Ishikawa (cell line): Measurements from ENCODE around the gene SLC25A34.

Source experiments
- CEBPB ChIP-seq: IDR thresholded peaks from 2 replicates; pipeline ENCODE4 v1.6.1; 2012
- CREB1 ChIP-seq: IDR thresholded peaks from 2 replicates; pipeline ENCODE4 v1.6.1; 2012; ENCODE audit warnings: low read depth
- EGR1 ChIP-seq: IDR thresholded peaks from 2 replicates; pipeline ENCODE4 v1.6.1; 2012
- EP300 ChIP-seq: IDR thresholded peaks from 2 replicates; pipeline ENCODE4 v1.6.1; 2012; ENCODE audit warnings: borderline replicate concordance
- FOXM1 ChIP-seq: IDR thresholded peaks from 2 replicates; pipeline ENCODE4 v1.6.1; 2012; ENCODE audit warnings: low read depth, borderline replicate concordance
- NFIC ChIP-seq: IDR thresholded peaks from 2 replicates; pipeline ENCODE4 v1.6.1; 2012
- RAD21 ChIP-seq: IDR thresholded peaks from 2 replicates; pipeline ENCODE4 v1.6.1; 2012; ENCODE audit warnings: low read depth
- REST ChIP-seq: IDR thresholded peaks from 2 replicates; pipeline ENCODE4 v1.6.1; 2012; ENCODE audit warnings: low read depth, mild to moderate bottlenecking
- TAF1 ChIP-seq: IDR thresholded peaks from 2 replicates; pipeline ENCODE4 v1.6.1; 2012; ENCODE audit warnings: low read depth, mild to moderate bottlenecking
- TCF12 ChIP-seq: IDR thresholded peaks from 2 replicates; pipeline ENCODE4 v1.6.1; 2012; ENCODE audit warnings: low read depth
- TEAD4 ChIP-seq: IDR thresholded peaks from 2 replicates; pipeline ENCODE4 v1.6.1; 2012
- USF1 ChIP-seq: IDR thresholded peaks from 2 replicates; pipeline ENCODE4 v1.6.1; 2012
- YY1 ChIP-seq: IDR thresholded peaks from 2 replicates; pipeline ENCODE4 v1.6.1; 2012; ENCODE audit warnings: low read depth
- ZBTB7A ChIP-seq: IDR thresholded peaks from 2 replicates; pipeline ENCODE4 v1.6.1; 2012; ENCODE audit warnings: low read depth
- TF ChIP-seq, protein P1 (sequence below): IDR thresholded peaks from 2 replicates; pipeline ENCODE4 v1.6.1; 2012

Gene SLC25A34

DNA sequence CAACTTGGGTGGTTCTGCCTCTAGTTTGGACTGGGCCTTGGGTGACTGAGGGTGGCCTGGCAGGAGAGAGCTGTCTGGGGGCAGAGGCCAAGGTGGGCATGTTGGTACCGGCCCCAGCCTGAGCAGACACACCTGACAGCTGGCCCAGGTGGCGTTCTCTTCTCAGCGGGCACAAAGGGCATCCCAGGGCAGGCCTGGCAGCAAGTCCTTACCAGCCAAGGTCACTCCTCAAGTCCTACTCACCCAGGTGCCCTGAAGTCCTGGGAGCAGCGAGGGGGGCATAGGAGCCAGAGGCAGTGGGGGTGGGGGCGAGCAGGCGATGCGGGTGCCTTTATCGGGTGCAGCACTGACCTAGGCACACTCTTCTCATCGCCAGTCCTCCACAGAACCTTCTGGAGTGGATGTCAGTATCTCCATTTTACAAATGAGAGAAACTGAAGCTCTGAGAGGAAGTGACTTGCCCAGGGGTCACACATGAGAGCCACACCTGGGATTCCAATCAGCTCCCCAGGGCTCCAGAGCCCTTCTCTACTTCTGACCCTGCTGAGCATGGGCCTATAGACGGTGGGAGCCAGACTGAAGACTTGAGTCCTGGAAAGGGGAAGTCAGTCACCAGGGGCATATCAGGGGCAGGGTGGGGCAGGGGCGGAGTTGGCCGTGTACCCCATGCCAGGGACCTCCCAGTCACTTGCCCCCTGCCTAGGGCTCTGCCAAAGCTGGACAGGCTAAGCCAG lies 587 bp upstream of the SLC25A34 start:
- no peak for TF ChIP-seq REST
- TF ChIP-seq RAD21 = no peak
- no peak for TF ChIP-seq CREB1
- TF ChIP-seq TAF1 = no peak
- no peak for TF ChIP-seq NFIC
- TF ChIP-seq EGR1 = no peak
- TF ChIP-seq, protein P1, sequence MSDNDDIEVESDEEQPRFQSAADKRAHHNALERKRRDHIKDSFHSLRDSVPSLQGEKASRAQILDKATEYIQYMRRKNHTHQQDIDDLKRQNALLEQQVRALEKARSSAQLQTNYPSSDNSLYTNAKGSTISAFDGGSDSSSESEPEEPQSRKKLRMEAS = no peak
- TF ChIP-seq CEBPB = no peak
- TF ChIP-seq ZBTB7A = no peak
- no peak for TF ChIP-seq FOXM1
- no peak for TF ChIP-seq YY1
- TF ChIP-seq USF1 = no peak
- no peak for TF ChIP-seq TEAD4

DNA sequence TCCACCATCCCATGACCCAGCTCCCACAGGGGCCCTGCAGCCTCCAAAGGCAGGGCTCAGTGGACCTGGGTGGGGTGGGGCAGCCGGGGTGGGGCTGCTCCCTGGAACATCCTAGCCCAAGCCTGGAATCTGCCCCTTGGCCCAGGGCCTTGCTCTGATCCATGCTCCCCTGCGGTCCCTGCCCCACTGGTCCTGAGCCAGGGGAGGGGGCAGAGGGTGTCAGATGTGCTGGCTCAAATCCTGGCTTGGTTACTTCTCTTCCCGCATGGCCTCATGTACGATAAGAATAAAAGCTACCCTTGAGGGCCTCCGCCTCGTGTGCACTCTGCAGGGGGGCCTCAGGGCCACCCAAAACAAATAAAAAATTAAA lies 819 bp downstream of the SLC25A34 start:
- no peak for TF ChIP-seq CEBPB
- no peak for TF ChIP-seq RAD21
- TF ChIP-seq EGR1 = no peak
- no peak for TF ChIP-seq YY1
- TF ChIP-seq EP300 = no peak
- TF ChIP-seq FOXM1 = no peak
- no peak for TF ChIP-seq TAF1
- no peak for TF ChIP-seq USF1
- no peak for TF ChIP-seq NFIC
- no peak for TF ChIP-seq TEAD4
- TF ChIP-seq REST = no peak

DNA sequence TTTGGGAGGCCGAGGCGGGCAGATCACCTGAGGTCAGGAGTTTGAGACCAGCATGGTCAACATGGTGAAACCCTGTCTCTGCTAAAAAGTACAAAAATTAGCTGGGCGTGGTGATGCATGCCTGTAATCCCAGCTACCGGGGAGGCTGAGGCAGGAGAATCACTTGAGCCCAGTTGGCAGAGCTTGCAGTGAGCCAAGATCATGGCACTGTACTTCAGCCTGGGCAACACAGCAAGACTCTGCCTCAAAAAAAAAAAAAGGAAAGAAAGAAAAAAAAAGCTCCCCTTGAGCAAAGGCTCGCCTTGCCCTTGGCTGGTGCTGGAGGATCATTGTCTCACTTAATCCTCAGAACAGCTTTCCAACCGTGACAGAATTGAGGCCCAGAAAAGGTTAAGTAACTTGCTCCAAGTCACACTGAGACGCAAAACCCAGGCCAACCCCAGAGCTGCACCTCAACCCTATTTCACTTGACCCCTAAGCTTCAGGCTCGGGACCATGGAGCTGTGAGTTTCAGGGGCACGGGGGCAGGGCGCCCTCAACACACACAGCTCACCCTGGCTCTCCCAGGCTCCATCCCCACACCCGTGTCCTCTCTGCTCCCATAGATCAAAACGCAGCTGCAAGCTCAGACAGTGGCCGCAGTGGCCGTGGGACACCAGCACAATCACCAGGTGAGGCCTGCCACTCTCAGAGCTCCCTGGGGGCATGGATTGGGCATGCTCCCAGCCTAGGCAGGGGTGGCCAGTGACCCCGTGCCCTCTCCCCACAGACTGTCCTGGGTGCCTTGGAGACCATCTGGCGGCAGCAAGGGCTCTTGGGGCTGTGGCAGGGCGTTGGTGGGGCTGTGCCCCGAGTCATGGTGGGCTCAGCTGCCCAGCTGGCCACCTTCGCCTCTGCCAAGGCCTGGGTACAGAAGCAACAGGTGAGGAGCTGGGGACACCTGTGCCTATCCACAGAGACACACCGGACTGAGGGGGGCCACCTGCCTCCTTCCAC lies 1.6 kb downstream of the SLC25A34 start:
- TF ChIP-seq, protein P1 = no peak
- TF ChIP-seq FOXM1 = no peak
- TF ChIP-seq YY1 = no peak
- TF ChIP-seq TAF1 = no peak

DNA sequence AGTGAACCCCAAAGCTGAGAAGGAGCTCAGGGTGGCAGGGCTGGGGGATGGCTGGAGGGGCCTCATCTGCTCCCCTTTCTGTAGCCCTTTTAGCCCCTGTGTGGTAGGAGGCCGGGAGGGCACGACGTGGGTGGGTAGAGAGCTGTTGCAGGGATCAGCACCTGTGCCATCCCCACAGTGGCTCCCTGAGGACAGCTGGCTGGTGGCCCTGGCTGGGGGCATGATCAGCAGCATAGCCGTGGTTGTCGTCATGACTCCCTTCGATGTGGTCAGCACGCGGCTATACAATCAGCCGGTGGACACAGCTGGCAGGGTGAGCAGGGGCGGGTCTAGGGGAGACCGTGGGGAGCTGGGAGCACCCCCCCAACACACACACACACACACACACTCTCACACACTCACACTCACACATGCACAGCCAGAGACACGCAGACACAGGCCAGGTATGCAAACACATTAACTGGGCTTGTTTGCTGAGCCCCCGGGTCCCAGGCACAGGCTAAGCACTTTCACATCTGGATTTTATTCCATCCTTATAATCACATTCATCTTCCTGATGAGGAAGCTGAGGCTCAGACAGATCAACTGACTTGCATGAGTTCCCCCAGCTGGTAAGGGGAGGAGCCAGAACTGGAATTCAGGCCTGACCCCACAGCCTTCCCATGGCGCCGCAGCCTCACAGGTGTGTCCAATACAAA lies 2.5 kb downstream of the SLC25A34 start:
- TF ChIP-seq REST = no peak
- TF ChIP-seq NFIC = no peak
- no peak for TF ChIP-seq RAD21
- TF ChIP-seq EGR1 = no peak
- TF ChIP-seq TCF12 = no peak
- TF ChIP-seq CREB1 = no peak
- no peak for TF ChIP-seq TEAD4
- TF ChIP-seq EP300 = no peak
- TF ChIP-seq FOXM1 = no peak
- no peak for TF ChIP-seq USF1
